Gastrocnemius medialis (tissue), 4 donors: ENCODE results near the gene WDHD1. TPM values are rescaled to one million over a fixed set of nuclear protein-coding genes. Genes with fewer than 3 reads are reported as not detected.
"Not testable (repeated sequence)": the region's sequence is repeated elsewhere in the genome, so short reads cannot be mapped to it uniquely, and the experiment has no call there.

Source experiments
- ATAC-seq, 2 donors: fragments of 150-250 bp; one replicate each; pipeline ENCODE4 v1.9.1; 2016
- DNase-seq, 2 donors: peaks; one replicate each; pipeline ENCODE4 v3.0.0-alpha.2; 2019
- H3K27ac ChIP-seq, 4 donors: fragments of 200-600 bp; sonication (generic); 1 replicate in 1 of 4; 2 replicates in 3 of 4; pipeline ENCODE4 v1.5.1; 2016 to 2018; ENCODE audit warnings: mild to moderate bottlenecking in 2 of 4, moderate library complexity in 1 of 4
- H3K27me3 ChIP-seq, 3 donors: fragments of 200-600 bp; sonication (generic) in 2 of 3; 1 replicate in 1 of 3; 2 replicates in 2 of 3; pipeline versions ENCODE4 v1.5.1 to v1.6.0; 2016 to 2019; ENCODE audit warnings: mild to moderate bottlenecking in 1 of 3, moderate library complexity in 1 of 3
- H3K36me3 ChIP-seq, 2 donors: fragments of 200-600 bp; sonication (generic) in 1 of 2; one replicate each; pipeline ENCODE4 v1.5.1; 2017 to 2018
- H3K4me1 ChIP-seq, 2 donors: fragments of 200-600 bp; sonication (generic) in 1 of 2; one replicate each; pipeline ENCODE4 v1.5.1; 2016 to 2017; ENCODE audit warnings: mild to moderate bottlenecking in 2 of 2
- H3K4me3 ChIP-seq, 4 donors: fragments of 200-600 bp; sonication (generic) in 3 of 4; 1 replicate in 1 of 4; 2 replicates in 3 of 4; pipeline ENCODE4 v1.5.1; 2016 to 2019; ENCODE audit warnings: mild to moderate bottlenecking in 2 of 4
- H3K9me3 ChIP-seq, 3 donors: fragments of 200-600 bp; sonication (generic) in 2 of 3; 1 replicate in 1 of 3; 2 replicates in 2 of 3; pipeline ENCODE4 v1.5.1; 2016 to 2019
- CTCF ChIP-seq, 5 experiments: fragments of 450-650 bp in 3 of 5; fragments of 200-600 bp in 2 of 5; sonication (generic) in 2 of 5; IDR thresholded peaks in 4 of 5; conservative IDR thresholded peaks in 1 of 5; 1 replicate in 4 of 5; 2 replicates in 1 of 5; pipeline ENCODE4 v1.5.1; 2016 to 2019; ENCODE audit warnings: antibody characterized with exemption in 5 of 5, mild to moderate bottlenecking in 3 of 5, moderate library complexity in 3 of 5
- POLR2A ChIP-seq, 2 donors: fragments of 450-650 bp; IDR thresholded peaks; one replicate each; pipeline ENCODE4 v1.6.1; 2017; ENCODE audit warnings: antibody characterized with exemption in 2 of 2, mild to moderate bottlenecking in 2 of 2, moderate library complexity in 2 of 2
- in situ Hi-C, 4 donors: fragments of 200-750 bp; cut with MboI; loops; one replicate each; pipeline versions ENCODE4 v1.15.0 to v1.8.0; 2017; ENCODE audit warnings: low sequenced_read_pairs in 4 of 4
- intact Hi-C: fragments of 100-400 bp; cut with DNase I; formaldehyde crosslinking; loops from one replicate; pipeline ENCODE4 v1.15.1; 2023; ENCODE audit warnings: low total_unique reads
- total RNA-seq, 4 donors: library from RNA; depleted of rRNA; stranded (reverse); fragments of >200 nt; gene quantifications; one replicate each; pipeline versions ENCODE4 v1.1.0 to v1.2.3, GENCODE V29; 2016

WDHD1 gene
- total RNA-seq, 4 donors from 2014 or later = 0.72 to 1.2 (median 1.0) TPM

DNA sequence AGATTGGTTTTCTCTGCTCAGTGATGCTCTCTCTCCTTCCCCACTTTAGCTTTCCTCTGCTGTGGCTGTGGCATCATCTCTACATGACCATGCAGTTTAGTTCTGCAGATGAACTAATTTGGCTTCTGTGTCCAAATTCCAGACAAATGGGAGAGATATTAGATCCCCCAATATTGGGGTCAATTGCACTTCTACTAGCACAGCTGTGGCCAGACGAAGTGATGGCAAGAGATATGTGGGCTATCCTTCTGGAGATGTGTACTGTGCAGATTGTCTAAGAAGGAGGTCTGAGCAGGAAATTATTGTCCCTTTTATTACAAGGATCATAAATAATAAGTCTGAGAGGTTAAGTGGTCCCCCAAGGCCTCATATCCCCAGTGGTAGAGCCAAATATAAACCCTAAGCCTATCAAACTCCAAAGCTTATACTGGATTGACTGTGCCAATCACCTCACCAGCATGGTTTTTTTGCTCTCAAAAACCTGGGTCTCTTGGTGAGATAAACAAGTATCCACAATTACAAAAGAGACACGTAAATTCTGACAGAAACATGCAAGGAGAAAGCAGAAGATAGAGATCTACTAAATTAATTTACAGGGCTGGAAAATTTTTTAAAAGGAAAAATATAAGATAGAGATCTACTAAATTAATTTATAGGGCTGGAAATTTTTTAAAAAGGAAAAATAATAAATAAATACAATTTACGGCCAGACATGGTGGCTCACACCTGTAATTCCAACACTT is 95.1 kb downstream of the WDHD1 start:
- ATAC-seq (no peak), DNase-seq (no peak)
- H3K9me3 ChIP-seq = no peaks in the 10 kb centered on the region
- no peak for TF ChIP-seq POLR2A (IDR thresholded peaks at IDR 0.05)
- TF ChIP-seq CTCF (IDR thresholded peaks at IDR 0.05 in 4 of 5, conservative IDR thresholded peaks at IDR 0.05 in 1 of 5) = no peak
- intact Hi-C loops = no loop called here
- no peak overlapping the region for H3K27ac ChIP-seq
- no peak overlapping the region for H3K4me3 ChIP-seq
- no peaks in the 10 kb centered on the region for H3K36me3 ChIP-seq
- H3K4me1 ChIP-seq = no peaks in the 10 kb centered on the region
- no peaks in the 10 kb centered on the region for H3K27me3 ChIP-seq
- in situ Hi-C loops = no loop called here

- DNase-seq = no peak
- no peak for TF ChIP-seq POLR2A (IDR thresholded peaks at IDR 0.05)
- TF ChIP-seq CTCF (IDR thresholded peaks at IDR 0.05 in 4 of 5, conservative IDR thresholded peaks at IDR 0.05 in 1 of 5) = no peak
- Histone ChIP-seq H3K4me1 (no peaks in the 10 kb centered on the region), H3K27ac (no peak overlapping the region), H3K36me3 (no peaks in the 10 kb centered on the region), H3K9me3 (no peaks in the 10 kb centered on the region), H3K27me3 (no peaks in the 10 kb centered on the region), H3K4me3 (no peak overlapping the region)
- ATAC-seq = no peak
- intact Hi-C loops = no loop called here
- in situ Hi-C loops = no loop called here
Measured at GRCh38 chr14:54931101-54931500, 95.8 kb downstream of the WDHD1 start.

DNA sequence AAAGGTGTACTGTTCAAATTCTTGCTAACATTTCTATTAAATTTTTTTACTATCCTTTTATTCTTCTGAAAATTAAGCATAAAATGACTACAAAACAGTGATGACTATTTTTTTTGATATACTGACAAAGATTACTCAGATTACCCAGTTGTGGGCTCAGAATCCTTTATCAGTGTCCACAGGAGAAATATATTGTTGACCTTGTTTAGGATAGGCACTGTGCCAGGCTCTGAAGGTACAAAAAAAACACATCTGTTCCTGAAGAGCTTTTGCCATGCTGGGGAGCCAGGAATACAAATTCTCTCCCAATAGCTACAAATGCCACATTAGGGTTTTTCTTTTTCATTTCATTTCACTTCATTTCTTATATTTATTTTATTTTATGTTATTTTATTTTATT is 97.3 kb downstream of the WDHD1 start:
- Histone ChIP-seq H3K27ac (no peak overlapping the region), H3K27me3 (no peaks in the 10 kb centered on the region), H3K4me1 (no peaks in the 10 kb centered on the region), H3K36me3 (no peaks in the 10 kb centered on the region), H3K4me3 (no peak overlapping the region), H3K9me3 (no peaks in the 10 kb centered on the region)
- intact Hi-C loops = no loop called here
- TF ChIP-seq POLR2A (IDR thresholded peaks at IDR 0.05) (no peak), CTCF (IDR thresholded peaks at IDR 0.05 in 4 of 5, conservative IDR thresholded peaks at IDR 0.05 in 1 of 5) (no peak)
- in situ Hi-C loops = no loop called here
- no peak for ATAC-seq
- no peak for DNase-seq

- in situ Hi-C loops = no loop called here
- no peak for ATAC-seq
- intact Hi-C loops = no loop called here
- TF ChIP-seq CTCF (IDR thresholded peaks at IDR 0.05 in 4 of 5, conservative IDR thresholded peaks at IDR 0.05 in 1 of 5) = no peak
- TF ChIP-seq POLR2A (IDR thresholded peaks at IDR 0.05) = no peak
- no peak for DNase-seq
- H3K4me1 ChIP-seq = no peaks in the 10 kb centered on the region
- H3K9me3 ChIP-seq = no peaks in the 10 kb centered on the region
- H3K36me3 ChIP-seq = no peaks in the 10 kb centered on the region
- no peak overlapping the region for H3K27ac ChIP-seq
- no peak overlapping the region for H3K4me3 ChIP-seq
- no peaks in the 10 kb centered on the region for H3K27me3 ChIP-seq
Measured at GRCh38 chr14:54928216-54928615, 98.7 kb downstream of the WDHD1 start.

DNA sequence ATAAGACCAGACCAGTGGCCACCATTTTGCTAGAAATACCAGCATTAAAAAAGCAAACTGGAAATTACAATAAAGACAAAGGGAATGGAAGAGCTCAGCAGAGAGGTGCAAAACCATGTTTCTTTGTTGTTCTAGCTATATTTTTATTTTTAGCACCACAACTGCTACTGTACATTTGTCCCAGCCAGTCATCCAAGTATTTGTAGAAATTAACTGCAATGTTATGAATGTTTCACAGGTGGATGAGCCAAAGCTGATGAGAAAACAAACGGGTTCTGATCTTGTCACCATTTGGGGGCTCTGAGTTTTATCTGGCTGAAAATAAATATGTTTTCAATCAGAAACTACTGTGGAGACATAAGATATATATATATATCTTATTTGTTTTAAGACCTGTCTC is 99.3 kb downstream of the WDHD1 start:
- ATAC-seq (no peak), DNase-seq (no peak)
- Histone ChIP-seq H3K9me3 (no peaks in the 10 kb centered on the region), H3K36me3 (no peaks in the 10 kb centered on the region), H3K4me3 (no peak overlapping the region), H3K4me1 (no peaks in the 10 kb centered on the region), H3K27ac (no peak overlapping the region), H3K27me3 (no peaks in the 10 kb centered on the region)
- TF ChIP-seq POLR2A (IDR thresholded peaks at IDR 0.05) (no peak), CTCF (IDR thresholded peaks at IDR 0.05 in 4 of 5, conservative IDR thresholded peaks at IDR 0.05 in 1 of 5) (no peak)
- intact Hi-C loops = no loop called here
- in situ Hi-C loops = no loop called here

- ATAC-seq, H3K4me3 ChIP-seq, H3K4me1 ChIP-seq, in situ Hi-C loops, H3K36me3 ChIP-seq, intact Hi-C loops, DNase-seq, H3K27me3 ChIP-seq, H3K9me3 ChIP-seq, H3K27ac ChIP-seq: not testable (repeated sequence)
Measured at GRCh38 chr14:54926570-54926969, 100.3 kb downstream of the WDHD1 start.
